PFSK-1 (cell line): ENCODE measurements around the gene PLOD2.

Experiments
- FOXP2 ChIP-seq: optimal IDR thresholded peaks from 2 replicates; pipeline ENCODE3; 2011; ENCODE audit warnings: borderline replicate concordance, control low read depth, inconsistent platforms; ENCODE audit not compliant: insufficient read depth; ENCODE audit errors: extremely low read length, extremely low read depth
- POLR2AphosphoS5 ChIP-seq: IDR thresholded peaks from 2 replicates; pipeline ENCODE4 v1.6.1; 2012; ENCODE audit warnings: low read depth, mild to moderate bottlenecking, control low read depth, low read length, moderate library complexity
- REST ChIP-seq, 2 experiments: IDR thresholded peaks; 2 replicates each; pipeline versions ENCODE4 v1.6.1 to v1.8.0; 2011 to 2012; ENCODE audit warnings: low read depth in 2 of 2, low read length in 2 of 2, control low read depth in 1 of 2, inconsistent platforms in 1 of 2, mild to moderate bottlenecking in 1 of 2, moderate library complexity in 1 of 2; ENCODE audit not compliant: insufficient read depth in 1 of 2
- SIN3A ChIP-seq: IDR thresholded peaks from 2 replicates; pipeline ENCODE4 v1.6.1; 2012; ENCODE audit warnings: mild to moderate bottlenecking, low read length, moderate library complexity, borderline replicate concordance; ENCODE audit not compliant: insufficient read depth
- TAF1 ChIP-seq: IDR thresholded peaks from 2 replicates; pipeline ENCODE4 v1.6.1; 2012; ENCODE audit warnings: low read length, control low read depth, borderline replicate concordance; ENCODE audit not compliant: insufficient read depth

The PLOD2 gene

GRCh38 chr3:146142757-146143156, 18.2 kb downstream of the PLOD2 start:
- TF ChIP-seq POLR2AphosphoS5 (no peak), SIN3A (no peak), REST (IDR thresholded peaks at IDR 0.05; ENCODE audit: insufficient read depth in 1 of 2, low read depth in 2 of 2, low read length in 2 of 2) (no peak), TAF1 (no peak), FOXP2 (no peak)

GRCh38 chr3:146139586-146140110, 21.3 kb downstream of the PLOD2 start:
- TF ChIP-seq FOXP2 (no peak), POLR2AphosphoS5 (no peak), REST (IDR thresholded peaks at IDR 0.05; ENCODE audit: insufficient read depth in 1 of 2, low read depth in 2 of 2, low read length in 2 of 2) (no peak), SIN3A (no peak), TAF1 (no peak)

- TF ChIP-seq FOXP2 = no peak
- TF ChIP-seq TAF1 = no peak
- TF ChIP-seq POLR2AphosphoS5 = no peak
- no peak for TF ChIP-seq SIN3A
- no peak for TF ChIP-seq REST (IDR thresholded peaks at IDR 0.05; ENCODE audit: insufficient read depth in 1 of 2, low read depth in 2 of 2, low read length in 2 of 2)
Observed at GRCh38 chr3:146138902-146139301, 22.1 kb downstream of the PLOD2 start.

DNA sequence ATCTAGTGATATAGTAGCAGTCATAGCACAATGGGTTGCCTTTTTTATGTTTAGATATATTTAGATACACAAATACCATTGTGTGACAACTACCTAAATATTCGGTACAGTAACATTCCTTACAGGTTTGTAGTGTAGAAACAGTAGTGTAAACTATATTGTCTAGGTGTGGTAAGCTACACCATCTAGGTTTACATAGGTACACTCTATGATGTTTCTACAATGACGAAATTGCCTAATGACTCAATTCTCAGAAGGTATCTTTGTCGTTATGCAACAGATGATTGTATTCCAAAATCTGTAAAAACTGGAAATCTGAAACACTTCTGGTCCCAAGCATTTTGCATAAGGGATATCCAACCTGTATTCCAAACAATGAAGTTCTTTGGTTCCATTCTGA, 24.3 kb downstream of the PLOD2 start:
- TF ChIP-seq FOXP2 (no peak), TAF1 (no peak), SIN3A (no peak), POLR2AphosphoS5 (no peak), REST (IDR thresholded peaks at IDR 0.05; ENCODE audit: insufficient read depth in 1 of 2, low read depth in 2 of 2, low read length in 2 of 2) (no peak)

GRCh38 chr3:146134348-146135117, 26.5 kb downstream of the PLOD2 start:
- TF ChIP-seq TAF1 = no peak
- TF ChIP-seq SIN3A = no peak
- no peak for TF ChIP-seq POLR2AphosphoS5
- TF ChIP-seq REST (IDR thresholded peaks at IDR 0.05; ENCODE audit: insufficient read depth in 1 of 2, low read depth in 2 of 2, low read length in 2 of 2) = no peak
- no peak for TF ChIP-seq FOXP2
